Activated naive CD8-positive, alpha-beta T cell (primary cell): Measurements from ENCODE around the gene PPP1R15B.

Experiments
- H3K27ac Mint-ChIP-seq: one replicate; pipeline ENCODE4 v1.8.0; 2021; ENCODE audit warnings: mixed read lengths
- H3K27me3 Mint-ChIP-seq: one replicate; pipeline ENCODE4 v1.8.0; 2021; ENCODE audit warnings: mixed read lengths
- H3K36me3 Mint-ChIP-seq: one replicate; pipeline ENCODE4 v1.8.0; 2021; ENCODE audit warnings: mixed read lengths
- H3K4me1 Mint-ChIP-seq: one replicate; pipeline ENCODE4 v1.8.0; 2021; ENCODE audit warnings: low read depth, mixed read lengths
- H3K4me3 Mint-ChIP-seq: one replicate; pipeline ENCODE4 v1.8.0; 2021; ENCODE audit warnings: mild to moderate bottlenecking, mixed read lengths
- H3K9me3 Mint-ChIP-seq: one replicate; pipeline ENCODE4 v1.8.0; 2021; ENCODE audit warnings: low read depth, mixed read lengths

Gene PPP1R15B

DNA sequence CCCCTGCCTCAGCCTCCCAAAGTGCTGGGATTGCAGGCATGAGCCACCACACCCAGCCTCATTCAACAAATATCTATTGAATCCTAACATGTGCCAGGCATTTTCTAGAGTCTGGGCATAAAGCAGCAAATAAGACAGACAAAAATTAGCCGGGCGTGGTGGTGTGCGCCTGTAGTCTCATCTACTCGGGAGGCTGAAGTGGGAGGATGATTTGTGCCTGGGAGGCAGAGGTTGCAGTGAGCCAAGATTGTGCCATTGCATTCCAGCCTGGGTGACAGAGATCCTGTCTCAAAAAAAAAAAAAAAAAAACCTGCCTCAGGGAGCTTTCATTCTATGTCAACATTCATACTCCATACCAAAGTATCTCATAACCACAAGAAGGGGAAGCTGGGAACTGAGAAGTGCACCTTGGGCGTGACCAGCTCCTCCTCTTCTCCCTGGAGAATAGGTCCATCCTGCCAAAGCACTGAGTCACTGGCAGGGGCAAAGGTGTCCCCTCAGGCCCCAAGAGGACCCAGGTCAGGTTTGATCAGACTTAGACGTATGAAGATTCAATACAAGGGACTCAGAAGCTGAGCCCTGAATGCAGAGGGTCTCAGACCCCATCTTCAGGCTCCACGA, 36.8 kb upstream of the PPP1R15B start:
- H3K9me3 Mint-ChIP-seq: no peaks in the 10 kb centered on the region
- H3K36me3 Mint-ChIP-seq: peaks cover 9% of the 10 kb centered on the region
- no peak overlapping the region for H3K27ac Mint-ChIP-seq
- no peaks in the 10 kb centered on the region for H3K27me3 Mint-ChIP-seq
- no peak overlapping the region for H3K4me3 Mint-ChIP-seq
- H3K4me1 Mint-ChIP-seq: peaks cover 30% of the 10 kb centered on the region

DNA sequence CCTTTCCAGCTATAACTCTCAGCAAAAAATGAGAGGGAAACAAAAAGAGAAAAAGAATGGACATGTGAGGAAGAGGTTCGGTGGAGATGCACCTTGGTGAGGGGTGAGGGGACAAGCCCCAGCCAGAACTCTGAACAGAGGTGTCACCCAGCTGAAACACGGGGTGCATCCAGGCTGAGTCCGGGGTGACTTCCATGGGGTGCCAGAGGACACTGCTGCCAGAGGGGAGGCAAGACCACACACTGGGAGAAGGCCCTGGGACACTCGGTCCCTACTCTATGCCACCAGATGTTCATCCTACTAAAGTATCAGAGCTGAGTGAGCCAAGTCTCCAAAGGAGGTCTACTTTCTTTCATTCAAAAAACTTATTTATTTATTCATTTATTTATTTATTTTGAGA, 36.1 kb upstream of the PPP1R15B start:
- peaks cover 5% of the 10 kb centered on the region for H3K36me3 Mint-ChIP-seq
- H3K27ac Mint-ChIP-seq: no peak overlapping the region
- no peaks in the 10 kb centered on the region for H3K27me3 Mint-ChIP-seq
- H3K4me3 Mint-ChIP-seq: no peak overlapping the region
- H3K4me1 Mint-ChIP-seq: peaks cover 23% of the 10 kb centered on the region
- H3K9me3 Mint-ChIP-seq: no peaks in the 10 kb centered on the region

DNA sequence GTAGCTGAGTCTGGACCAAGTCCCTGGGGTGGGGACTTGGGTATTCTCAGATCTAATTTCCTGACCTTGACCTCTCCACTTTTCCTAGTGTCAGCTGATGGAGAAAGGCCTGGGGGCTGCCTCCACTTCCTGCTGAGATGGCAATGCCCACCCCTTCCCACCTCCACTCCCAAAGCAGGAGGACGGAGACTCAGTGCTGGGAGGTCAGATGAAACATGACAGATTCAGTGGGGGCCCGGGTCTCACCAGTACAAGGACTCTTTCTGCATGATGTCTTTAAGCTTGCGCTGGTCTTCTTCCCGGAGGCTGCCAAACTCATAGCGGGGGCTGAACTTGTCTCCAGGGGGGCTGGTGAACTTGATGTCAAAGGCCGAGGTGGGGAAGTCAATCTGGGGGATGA, 35.6 kb upstream of the PPP1R15B start:
- Mint-ChIP-seq H3K36me3 (peaks cover 5% of the 10 kb centered on the region), H3K4me1 (peaks cover 19% of the 10 kb centered on the region), H3K27me3 (no peaks in the 10 kb centered on the region), H3K4me3 (no peak overlapping the region), H3K9me3 (no peaks in the 10 kb centered on the region), H3K27ac (no peak overlapping the region)

DNA sequence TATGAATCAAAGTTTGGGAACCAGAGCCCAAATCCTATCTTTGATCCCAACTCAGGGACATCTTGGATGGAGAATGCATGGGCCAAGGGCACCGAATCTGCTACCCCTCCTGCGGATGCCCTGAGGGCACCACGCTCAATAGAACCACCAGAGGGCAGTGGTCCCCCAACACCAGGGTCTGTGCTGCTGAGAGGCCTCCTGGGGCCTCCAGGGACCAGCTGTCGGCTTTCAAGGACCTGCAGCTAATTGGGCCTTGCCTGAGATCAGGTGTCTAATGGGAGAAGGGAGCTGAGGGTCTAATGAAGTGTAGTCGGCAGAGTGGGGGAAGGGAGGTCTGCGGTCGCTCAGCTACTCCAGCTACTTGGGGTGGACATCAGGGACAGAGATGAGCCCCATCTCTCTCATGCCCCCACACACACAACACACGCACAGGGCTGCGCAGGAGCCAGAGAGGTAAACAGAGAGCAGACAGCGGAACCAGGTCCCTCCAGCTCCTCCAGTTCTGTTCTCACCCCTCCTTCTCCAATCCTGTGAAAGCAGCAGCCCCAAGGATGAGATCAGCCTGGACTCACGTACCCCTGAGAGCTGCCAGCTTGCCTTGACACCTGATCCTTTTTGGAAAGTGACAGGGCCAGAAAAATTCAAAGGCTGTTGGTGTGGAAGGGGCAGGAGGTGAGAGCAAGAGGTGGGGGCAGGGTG, 34.9 kb upstream of the PPP1R15B start:
- Mint-ChIP-seq H3K27me3 (no peaks in the 10 kb centered on the region), H3K27ac (peak overlapping the region; percentile 64), H3K9me3 (no peaks in the 10 kb centered on the region), H3K4me3 (no peak overlapping the region), H3K36me3 (peaks cover 8% of the 10 kb centered on the region), H3K4me1 (peaks cover 14% of the 10 kb centered on the region)

DNA sequence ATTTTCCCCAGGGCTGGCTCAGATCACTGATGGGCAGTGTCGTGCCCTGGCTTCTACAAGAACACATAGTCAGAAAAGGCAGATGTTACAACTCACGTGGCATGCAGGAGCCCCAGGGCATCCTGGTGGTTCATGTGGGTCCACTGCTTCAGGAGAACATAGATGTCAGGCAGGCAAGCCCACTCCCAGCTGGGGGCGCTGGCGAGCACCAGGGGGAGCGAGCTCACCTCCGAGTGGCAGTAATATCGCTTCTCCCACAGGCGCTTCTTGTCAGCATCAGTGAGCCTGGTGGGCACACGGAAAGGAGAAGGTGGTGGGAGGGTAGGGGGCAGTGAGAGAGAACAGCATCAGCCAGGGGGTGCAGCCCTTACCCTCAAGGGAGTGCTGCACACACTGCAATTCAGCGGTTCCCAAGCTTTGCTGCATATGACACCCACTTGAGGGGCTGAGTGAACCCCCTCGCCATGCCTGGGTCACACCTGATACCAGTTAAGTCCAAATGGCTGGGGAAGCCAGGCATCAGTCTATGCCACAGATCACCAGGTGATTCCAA, 34.3 kb upstream of the PPP1R15B start:
- no peak overlapping the region for H3K27ac Mint-ChIP-seq

DNA sequence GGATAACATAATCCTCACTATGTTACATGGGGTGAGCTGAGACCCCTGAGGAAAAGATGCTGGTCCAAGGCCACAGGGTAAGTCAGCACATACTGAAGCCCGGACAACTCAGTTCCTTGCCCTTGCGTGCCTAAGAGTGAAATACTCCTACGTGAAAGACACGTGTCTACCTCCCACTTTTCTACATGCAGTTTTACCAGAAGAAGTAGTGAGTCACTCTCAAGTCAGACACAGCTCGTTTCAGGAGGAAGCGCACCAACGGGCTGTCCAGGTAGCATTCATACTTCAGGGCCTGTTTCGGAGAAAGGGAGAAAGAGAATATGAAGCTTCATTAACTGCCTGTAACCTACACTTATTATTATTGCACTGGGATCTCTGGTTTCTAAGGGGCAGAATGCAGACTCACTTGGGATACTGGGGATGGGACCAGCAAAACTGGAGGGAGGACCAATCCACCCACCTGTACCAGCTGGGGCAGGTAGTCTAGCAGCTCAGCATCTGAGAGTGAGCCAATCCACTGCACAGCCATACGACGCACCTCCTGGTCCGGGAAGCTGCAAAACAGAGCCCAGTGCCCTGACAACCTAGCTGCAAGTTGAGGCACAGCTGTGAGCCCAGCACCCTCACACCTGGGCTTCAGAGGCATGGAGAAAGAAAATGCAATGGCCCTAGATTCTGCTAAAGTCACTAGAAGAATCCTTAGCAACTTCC, 32.4 kb upstream of the PPP1R15B start:
- H3K27me3 Mint-ChIP-seq: no peaks in the 10 kb centered on the region
- H3K36me3 Mint-ChIP-seq: peaks cover 11% of the 10 kb centered on the region
- H3K4me3 Mint-ChIP-seq: no peak overlapping the region
- peaks cover 6% of the 10 kb centered on the region for H3K4me1 Mint-ChIP-seq
- no peak overlapping the region for H3K27ac Mint-ChIP-seq
- H3K9me3 Mint-ChIP-seq: no peaks in the 10 kb centered on the region

More for the DNA sequence above, 34.3 kb upstream of the PPP1R15B start:
- Mint-ChIP-seq H3K4me1 (peaks cover 9% of the 10 kb centered on the region), H3K27me3 (no peaks in the 10 kb centered on the region), H3K9me3 (no peaks in the 10 kb centered on the region), H3K4me3 (no peak overlapping the region), H3K36me3 (peaks cover 10% of the 10 kb centered on the region)

DNA sequence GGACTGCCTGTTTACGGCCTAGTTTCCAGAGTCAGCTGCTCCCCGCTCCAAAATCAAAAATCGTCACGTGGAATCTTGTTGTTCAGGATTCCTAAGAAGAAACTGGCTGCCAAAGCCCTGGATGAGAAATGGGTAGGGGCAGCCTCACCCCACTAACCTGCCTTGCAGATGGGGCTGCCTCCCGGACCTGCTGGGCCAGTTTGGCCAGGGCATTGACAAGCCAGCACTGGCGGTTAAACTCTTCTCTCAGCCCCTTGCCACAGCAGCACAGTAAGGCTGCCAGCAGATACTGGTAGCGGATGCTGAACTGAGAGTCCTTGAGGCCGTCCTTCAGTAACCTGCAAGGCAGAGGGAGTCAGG, 31.6 kb upstream of the PPP1R15B start:
- Mint-ChIP-seq H3K36me3 (peaks cover 11% of the 10 kb centered on the region), H3K4me1 (peaks cover 9% of the 10 kb centered on the region), H3K4me3 (no peak overlapping the region), H3K9me3 (no peaks in the 10 kb centered on the region), H3K27ac (no peak overlapping the region), H3K27me3 (no peaks in the 10 kb centered on the region)

DNA sequence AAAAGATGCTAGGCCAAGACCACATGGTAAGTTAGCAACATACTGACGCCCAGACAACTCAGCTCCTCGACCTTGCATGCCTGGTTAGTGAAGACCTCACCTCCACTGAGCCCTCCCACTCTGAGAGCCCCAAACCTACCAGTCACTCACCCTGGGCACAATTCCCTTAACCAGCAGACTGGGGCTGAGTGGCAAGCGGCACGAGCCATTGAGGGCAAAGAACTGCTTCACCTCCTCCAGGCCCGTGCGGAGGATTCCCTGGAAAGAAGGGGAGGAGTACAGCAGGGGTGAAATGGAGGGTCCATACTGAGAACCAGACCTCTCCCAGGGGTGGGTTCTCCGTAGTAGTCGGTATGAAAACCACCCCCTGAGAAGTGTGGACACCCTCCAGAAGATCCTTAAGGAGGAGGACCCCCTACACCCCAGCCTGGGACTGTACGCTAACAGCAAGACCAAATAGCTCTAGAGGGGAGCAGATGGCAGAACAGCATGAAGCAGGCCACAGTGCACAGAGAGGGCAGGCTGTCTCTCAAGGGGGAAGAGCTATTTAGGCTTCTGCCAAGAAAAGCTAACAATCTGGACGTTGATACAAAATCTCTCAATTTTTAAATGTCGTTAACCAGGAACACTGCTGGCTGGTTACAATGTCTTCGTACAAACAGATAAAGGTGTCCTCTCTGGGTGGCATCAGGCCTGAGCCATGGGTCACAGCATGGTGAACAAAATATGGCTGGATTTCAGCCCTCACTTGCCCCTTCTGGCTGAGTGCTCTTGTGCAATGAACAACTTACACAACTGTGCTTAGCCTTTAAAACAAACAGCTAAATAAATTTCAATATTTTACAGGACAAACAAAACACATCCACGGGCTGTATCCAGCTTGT, 31.0 kb upstream of the PPP1R15B start:
- H3K4me3 Mint-ChIP-seq: no peak overlapping the region
- H3K27me3 Mint-ChIP-seq: no peaks in the 10 kb centered on the region
- H3K4me1 Mint-ChIP-seq: peaks cover 9% of the 10 kb centered on the region
- H3K36me3 Mint-ChIP-seq: peaks cover 11% of the 10 kb centered on the region
- H3K9me3 Mint-ChIP-seq: no peaks in the 10 kb centered on the region
- no peak overlapping the region for H3K27ac Mint-ChIP-seq

DNA sequence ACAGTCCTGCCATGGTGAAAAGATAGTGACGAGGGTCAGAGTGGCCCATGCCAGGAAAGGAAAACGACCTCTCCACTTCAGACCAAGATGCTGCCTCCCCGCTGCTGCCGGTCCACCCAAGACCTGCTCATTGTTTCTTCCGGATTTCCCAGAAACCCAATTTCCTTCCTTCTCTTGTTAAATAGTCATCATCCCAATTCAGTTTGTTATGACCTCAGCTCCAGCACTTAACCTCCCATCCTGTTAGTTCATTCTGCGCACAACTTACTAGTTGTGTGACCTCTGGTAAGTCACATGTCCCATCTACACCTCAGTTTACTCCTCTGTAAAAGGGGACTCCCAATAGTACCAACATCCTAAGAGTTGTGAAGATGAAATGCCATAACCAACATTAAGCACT, 29.9 kb upstream of the PPP1R15B start:
- Mint-ChIP-seq H3K27ac (peak overlapping the region; percentile 2), H3K27me3 (no peaks in the 10 kb centered on the region), H3K9me3 (no peaks in the 10 kb centered on the region), H3K36me3 (peaks cover 11% of the 10 kb centered on the region), H3K4me3 (no peak overlapping the region), H3K4me1 (peaks cover 7% of the 10 kb centered on the region)

DNA sequence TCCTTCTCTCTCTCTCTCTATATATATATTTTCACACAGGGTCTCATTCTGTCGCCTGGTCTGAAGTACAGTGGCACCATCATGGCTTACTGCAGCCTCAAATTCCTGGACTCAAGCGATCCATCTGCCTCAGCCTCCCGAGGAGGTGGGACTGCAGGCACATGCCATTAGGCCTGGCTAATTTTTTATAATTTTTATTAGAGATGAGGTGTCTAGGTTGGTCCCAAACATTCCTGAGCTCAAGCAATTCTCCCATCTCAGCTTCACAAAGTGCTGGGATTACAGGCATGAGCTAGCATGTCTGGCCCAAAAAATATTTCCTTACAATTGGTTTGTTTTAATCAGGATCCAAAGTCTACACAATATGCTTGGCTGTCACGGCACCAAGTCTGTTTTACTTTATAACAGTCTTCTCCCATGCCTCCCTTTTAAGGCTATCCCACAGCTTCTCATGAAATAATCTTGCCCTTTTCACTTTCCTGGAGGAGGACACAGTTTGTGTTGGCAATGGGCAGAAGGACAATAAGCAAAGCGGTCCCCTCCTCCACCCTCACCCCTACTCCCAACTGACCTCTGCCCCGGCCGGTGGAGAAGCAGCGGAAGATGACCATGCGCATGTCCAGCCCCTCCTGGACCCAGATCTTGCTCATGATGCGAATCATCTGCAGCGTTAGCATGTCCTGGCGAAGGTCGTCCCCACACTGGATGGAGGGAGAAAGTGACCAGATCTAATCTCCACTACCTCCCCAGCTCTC, 28.2 kb upstream of the PPP1R15B start:
- no peak overlapping the region for H3K27ac Mint-ChIP-seq
- H3K4me1 Mint-ChIP-seq: peaks cover 4% of the 10 kb centered on the region
- H3K27me3 Mint-ChIP-seq: no peaks in the 10 kb centered on the region
- H3K4me3 Mint-ChIP-seq: no peak overlapping the region
- no peaks in the 10 kb centered on the region for H3K9me3 Mint-ChIP-seq
- H3K36me3 Mint-ChIP-seq: peaks cover 9% of the 10 kb centered on the region

DNA sequence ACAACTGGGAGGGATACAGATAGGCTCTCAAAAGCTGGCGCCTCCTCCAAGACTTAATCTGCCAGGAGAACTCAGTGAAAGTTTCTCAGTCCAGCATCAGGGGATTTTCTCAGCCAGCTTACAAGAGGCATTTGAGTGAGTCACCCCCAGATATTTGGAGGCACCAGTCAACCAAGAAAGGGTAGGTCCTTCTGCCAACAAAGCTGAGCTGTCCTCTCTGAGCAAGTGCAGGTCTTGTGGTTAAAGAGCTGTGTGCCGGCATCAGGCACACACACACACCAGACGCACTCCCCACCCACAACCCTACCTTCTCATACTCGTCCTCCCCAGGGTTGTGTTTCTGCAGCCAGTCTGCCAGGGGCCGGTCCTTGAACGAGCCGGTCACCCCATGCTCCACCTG, 27.0 kb upstream of the PPP1R15B start:
- no peak overlapping the region for H3K4me3 Mint-ChIP-seq
- peak overlapping the region; percentile 38 for H3K27ac Mint-ChIP-seq
- H3K27me3 Mint-ChIP-seq: no peaks in the 10 kb centered on the region
- peaks cover 3% of the 10 kb centered on the region for H3K4me1 Mint-ChIP-seq
- H3K36me3 Mint-ChIP-seq: peaks cover 6% of the 10 kb centered on the region
- no peaks in the 10 kb centered on the region for H3K9me3 Mint-ChIP-seq

DNA sequence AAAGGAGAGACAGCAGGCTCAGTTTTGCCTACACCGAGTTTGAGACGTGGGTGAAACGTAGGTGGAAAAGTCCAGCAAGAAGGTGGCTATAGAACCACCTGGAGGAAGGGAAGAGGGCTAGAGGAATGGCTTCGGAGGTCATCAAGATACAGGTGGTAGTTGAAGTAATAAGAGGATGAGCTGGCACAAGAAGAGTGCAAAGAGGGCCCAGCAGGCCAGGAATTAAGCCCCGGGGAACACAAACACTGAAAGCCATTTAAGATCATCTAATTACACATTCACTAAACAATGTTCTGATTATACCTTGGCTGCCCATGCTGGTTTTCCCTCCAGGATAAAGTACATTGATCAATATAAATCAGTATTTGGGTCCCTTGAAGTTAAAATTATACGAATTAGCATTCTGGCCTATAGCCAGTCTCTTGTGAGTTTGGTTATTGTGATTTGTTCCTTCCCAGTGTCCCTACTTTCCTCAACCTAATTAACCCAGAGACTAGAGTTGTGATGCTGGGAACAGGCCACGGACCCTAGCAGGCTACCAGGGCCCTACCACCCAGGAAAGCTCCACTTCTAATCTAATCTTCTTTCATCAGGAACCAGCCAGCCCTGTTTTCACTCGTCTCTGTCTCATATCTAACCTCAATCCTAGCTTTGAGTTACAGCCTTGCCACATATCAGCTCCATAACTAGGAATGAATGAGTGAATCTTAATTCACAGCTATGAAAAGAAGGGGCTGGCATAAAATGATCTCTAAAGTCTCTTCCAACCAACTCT, 26.4 kb upstream of the PPP1R15B start:
- no peaks in the 10 kb centered on the region for H3K27me3 Mint-ChIP-seq
- peaks cover 6% of the 10 kb centered on the region for H3K36me3 Mint-ChIP-seq
- H3K4me3 Mint-ChIP-seq: no peak overlapping the region
- H3K9me3 Mint-ChIP-seq: no peaks in the 10 kb centered on the region
- H3K4me1 Mint-ChIP-seq: peaks cover 3% of the 10 kb centered on the region
- peak overlapping the region; percentile 41 for H3K27ac Mint-ChIP-seq

DNA sequence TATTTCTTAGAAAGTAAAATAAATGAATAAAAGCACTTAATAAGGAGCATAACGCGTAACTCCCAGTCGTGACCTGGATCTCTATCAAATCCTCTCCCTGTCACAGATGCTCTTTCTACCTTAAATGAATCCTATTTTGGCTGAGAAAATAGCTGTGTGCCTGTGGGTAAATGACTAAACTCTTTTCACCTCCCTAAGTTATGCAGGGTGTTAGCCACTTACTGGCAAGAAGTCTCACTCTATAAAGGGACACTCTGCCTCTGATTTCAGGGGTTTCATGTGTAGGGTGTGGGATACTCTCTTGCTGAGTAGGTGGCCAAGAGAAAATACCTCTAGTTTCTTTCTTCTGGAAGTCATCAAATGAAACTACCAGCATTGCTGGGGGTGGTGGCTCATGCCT, 24.3 kb upstream of the PPP1R15B start:
- no peaks in the 10 kb centered on the region for H3K27me3 Mint-ChIP-seq
- H3K4me3 Mint-ChIP-seq: no peak overlapping the region
- no peak overlapping the region for H3K27ac Mint-ChIP-seq
- H3K36me3 Mint-ChIP-seq: peaks cover 6% of the 10 kb centered on the region
- peaks cover 6% of the 10 kb centered on the region for H3K4me1 Mint-ChIP-seq
- no peaks in the 10 kb centered on the region for H3K9me3 Mint-ChIP-seq
